IMR-90 (cell line): ENCODE results near the gene B4GALT5. TPM values are rescaled to one million over a fixed set of nuclear protein-coding genes. Genes with fewer than 3 reads are reported as not detected.

Experiments used
- ATAC-seq: fragments of 200-7000 bp; cut with Tn5 transposase; 2 replicates; pipeline ENCODE4 v1.9.1; 2020; ENCODE audit warnings: low read depth, mild to moderate bottlenecking, moderate library complexity
- BruUV-seq: library from RNA; stranded (reverse); fragments of 400-500 nt; replicated peaks from 2 replicates; lab custom pipeline; 2021; lab: Mats Ljungman, UMichigan
- CTCF ChIA-PET: fragments of 300-600 bp; formaldehyde crosslinking; extraction: SDS; loops from one replicate; lab custom pipeline; 2021; ENCODE audit warnings: antibody characterized with exemption; lab: Yijun Ruan, JAX
- POLR2A ChIA-PET: fragments of 300-600 bp; sonication (Branson Sonifier 250); formaldehyde crosslinking; loops from one replicate; lab custom pipeline; 2022; ENCODE audit warnings: antibody characterized with exemption; ENCODE audit not compliant: unreplicated experiment; lab: Charles Lee
- DNase-seq: peaks from one replicate; pipeline ENCODE4 v3.0.0; 2013
- H2AFZ ChIP-seq: replicated peaks from 2 replicates; pipeline ENCODE3; 2013; ENCODE audit warnings: low read length, mild to moderate bottlenecking; ENCODE audit not compliant: poor library complexity
- H2AK5ac ChIP-seq: 2 replicates; pipeline ENCODE4 v1.6.1; 2013; ENCODE audit warnings: low read depth, low read length, inconsistent platforms
- H2AK9ac ChIP-seq: replicated peaks from 2 replicates; pipeline ENCODE3; 2013; ENCODE audit warnings: mild to moderate bottlenecking, low read depth, low read length, moderate library complexity; ENCODE audit not compliant: poor library complexity
- H2BK120ac ChIP-seq: 2 replicates; pipeline ENCODE4 v1.6.1; 2013; ENCODE audit warnings: low read depth, low read length, inconsistent platforms
- H2BK15ac ChIP-seq: 3 replicates; pipeline ENCODE4 v1.6.1; 2013; ENCODE audit warnings: low read depth, low read length, inconsistent platforms
- H2BK20ac ChIP-seq: 2 replicates; pipeline ENCODE4 v1.6.1; 2013; ENCODE audit warnings: low read depth, mild to moderate bottlenecking, inconsistent platforms, low read length, moderate library complexity
- H2BK5ac ChIP-seq: 2 replicates; pipeline ENCODE4 v1.6.1; 2013; ENCODE audit warnings: mild to moderate bottlenecking, low read depth, low read length, inconsistent platforms; ENCODE audit not compliant: poor library complexity, severe bottlenecking
- H3K14ac ChIP-seq: replicated peaks from 2 replicates; pipeline ENCODE4 v1.6.1; 2013; ENCODE audit warnings: low read depth, low read length, inconsistent platforms
- H3K18ac ChIP-seq: 2 replicates; pipeline ENCODE4 v1.6.1; 2013; ENCODE audit warnings: low read depth, low read length, control low read depth
- H3K23ac ChIP-seq: 2 replicates; pipeline ENCODE4 v1.6.1; 2013; ENCODE audit warnings: low read depth, low read length, inconsistent platforms
- H3K27ac ChIP-seq: 2 replicates; pipeline ENCODE4 v1.5.1; 2013; ENCODE audit warnings: mild to moderate bottlenecking, control low read depth, low read length; ENCODE audit not compliant: insufficient read depth
- H3K27me3 ChIP-seq: 2 replicates; pipeline ENCODE4 v1.6.1; 2013; ENCODE audit warnings: low read length; ENCODE audit not compliant: control insufficient read depth, insufficient read depth
- H3K36me3 ChIP-seq: 2 replicates; pipeline ENCODE4 v1.6.1; 2013; ENCODE audit warnings: low read length, mixed read lengths; ENCODE audit not compliant: control insufficient read depth, insufficient read depth
- H3K4ac ChIP-seq: 2 replicates; pipeline ENCODE4 v1.6.1; 2013; ENCODE audit warnings: low read depth, low read length, inconsistent platforms
- H3K4me1 ChIP-seq: 2 replicates; pipeline ENCODE4 v1.6.1; 2013; ENCODE audit warnings: low read length, mixed read lengths; ENCODE audit not compliant: control insufficient read depth, insufficient read depth
- H3K4me2 ChIP-seq: 2 replicates; pipeline ENCODE4 v1.6.1; 2013; ENCODE audit warnings: low read depth, mild to moderate bottlenecking, control low read depth, low read length, moderate library complexity
- H3K4me3 ChIP-seq: 2 replicates; pipeline ENCODE4 v1.5.1; 2013; ENCODE audit warnings: low read depth, mild to moderate bottlenecking, control low read depth, low read length, moderate library complexity; ENCODE audit not compliant: insufficient read depth
- H3K56ac ChIP-seq: 2 replicates; pipeline ENCODE4 v1.6.1; 2013; ENCODE audit warnings: low read length, inconsistent platforms; ENCODE audit not compliant: insufficient read depth; ENCODE audit errors: extremely low read depth
- H3K79me1 ChIP-seq, 2 experiments: 2 replicates each; pipeline ENCODE4 v1.6.1; 2013; ENCODE audit warnings: low read length in 2 of 2, inconsistent platforms in 1 of 2, low read depth in 1 of 2
- H3K9ac ChIP-seq: 2 replicates; pipeline ENCODE4 v1.6.1; 2013; ENCODE audit warnings: low read depth, low read length, control low read depth
- H3K9me1 ChIP-seq: 2 replicates; pipeline ENCODE4 v1.6.1; 2013; ENCODE audit warnings: low read length, inconsistent platforms; ENCODE audit not compliant: insufficient read depth
- H3K9me3 ChIP-seq: 2 replicates; pipeline ENCODE4 v1.6.1; 2013; ENCODE audit warnings: low read length; ENCODE audit not compliant: control insufficient read depth, insufficient read depth
- H4K20me1 ChIP-seq: 2 replicates; pipeline ENCODE4 v1.6.1; 2013; ENCODE audit warnings: low read length, inconsistent platforms; ENCODE audit not compliant: insufficient read depth
- H4K5ac ChIP-seq: 2 replicates; pipeline ENCODE4 v1.6.1; 2013; ENCODE audit warnings: mild to moderate bottlenecking, low read depth, low read length, control low read depth
- H4K8ac ChIP-seq, 2 experiments: 2 replicates each; pipeline ENCODE4 v1.6.1; 2013; ENCODE audit warnings: low read depth in 2 of 2, low read length in 2 of 2, control low read depth in 1 of 2, inconsistent platforms in 1 of 2
- H4K91ac ChIP-seq: 2 replicates; pipeline ENCODE4 v1.6.1; 2013; ENCODE audit warnings: low read depth, low read length, inconsistent platforms; ENCODE audit not compliant: insufficient read depth
- ELK1 ChIP-seq: fragments of 150-350 bp; IDR thresholded peaks from 2 replicates; pipeline ENCODE4 v1.6.1; 2016; ENCODE audit warnings: low read depth, mild to moderate bottlenecking, low read length, moderate library complexity, borderline replicate concordance
- MAZ ChIP-seq: IDR thresholded peaks from 2 replicates; pipeline ENCODE4 v1.6.1; 2012; ENCODE audit warnings: low read depth, mild to moderate bottlenecking, low read length, improper control_type of control experiment, moderate library complexity, borderline replicate concordance
- MXI1 ChIP-seq: IDR thresholded peaks from 2 replicates; pipeline ENCODE4 v1.6.1; 2012; ENCODE audit warnings: low read depth, mild to moderate bottlenecking, low read length, moderate library complexity, borderline replicate concordance
- WGBS, 2 experiments: methylation state at CpG; one replicate each; pipeline versions ENCODE4 v1.1.5 to v1.1.7; 2013; ENCODE audit warnings: missing lambda C conversion rate in 2 of 2; ENCODE audit not compliant: insufficient read length in 1 of 2; ENCODE audit errors: extremely low coverage in 2 of 2; 5-methylcytosine and 5-hydroxymethylcytosine counted together
- dilution Hi-C: fragments of 300-500 bp; cut with HindIII; formaldehyde crosslinking; loops from one replicate; pipeline ENCODE4 v1.14.3; 2018; ENCODE audit warnings: low sequenced_read_pairs; ENCODE audit not compliant: unreplicated experiment
- in situ Hi-C: fragments of 300-500 bp; cut with MboI; formaldehyde crosslinking; loops from 3 replicates; pipeline ENCODE4 v1.14.3; 2019; ENCODE audit warnings: low sequenced_read_pairs, inconsistent platforms, mixed read lengths
- intact Hi-C: fragments of 100-400 bp; cut with micrococcal nuclease; formaldehyde crosslinking; loops from 2 replicates; pipeline ENCODE4 v1.10.0; 2022
- polyA plus RNA-seq, 3 experiments: library from polyadenylated mRNA; depleted of rRNA; stranded (reverse); fragments of >200 nt; gene quantifications; 2 replicates each; pipeline ENCODE4 v1.2.3, GENCODE V29; 2012; ENCODE audit warnings: low replicate concordance in 1 of 3
- total RNA-seq: library from RNA; depleted of rRNA; stranded (reverse); fragments of >200 nt; gene quantifications from 2 replicates; pipeline ENCODE4 v1.2.3, GENCODE V29; 2012

Gene B4GALT5
- total and polyA plus RNA-seq, 2 of the 4 experiments (the other 2 are of a cell fraction), result 11.3 to 20.4 TPM

GRCh38 chr20:49647550-49647949 is 66.1 kb downstream of the B4GALT5 start:
- 0 out of 2 replicates have a peak overlapping the region, but pooled peaks have one; percentile 34 for H3K14ac ChIP-seq
- no peak overlapping the region for H2BK15ac ChIP-seq
- H2AFZ ChIP-seq, result no peak overlapping the region
- ChIA-PET CTCF (interaction anchor here (0.6 to 0.7 kb wide), 2 partner anchors 62 to 165 kb away, joined by 3 to 4 read pairs; partner anchors contain the start of gene SLC9A8), POLR2A (no interaction called here)
- 0 out of 2 replicates have a peak, but pooled peaks cover 3% of the 10 kb centered on the region for H4K20me1 ChIP-seq
- H2AK9ac ChIP-seq, result no peak overlapping the region
- WGBS, 2 experiments, result no CpG with 5 or more reads among the region's 6 CpGs
- H3K4ac ChIP-seq, result no peak overlapping the region
- 0 out of 2 replicates have a peak overlapping the region, but pooled peaks have one; percentile 2 for H3K23ac ChIP-seq
- intact Hi-C loops, result no loop called here
- peak overlapping the region; percentile 18; the same call in 1 of the 2 replicates for H2BK20ac ChIP-seq
- H2BK120ac ChIP-seq, result no peak overlapping the region
- H3K27me3 ChIP-seq, result no peaks in the 10 kb centered on the region
- H3K36me3 ChIP-seq, result peaks cover 37% of the 10 kb centered on the region
- H3K27ac ChIP-seq, result no peak overlapping the region
- no peak overlapping the region for H3K56ac ChIP-seq
- peak overlapping the region; percentile 24; the same call in 1 of the 2 replicates for H3K4me2 ChIP-seq
- in situ Hi-C loops, result no loop called here
- no peak overlapping the region for H4K91ac ChIP-seq
- H3K4me1 ChIP-seq, result peaks cover 5% of the 10 kb centered on the region
- peaks cover 15% of the 10 kb centered on the region for H3K9me1 ChIP-seq
- H2AK5ac ChIP-seq, result 0 out of 2 replicates have a peak overlapping the region, but pooled peaks have one; percentile 30
- H3K4me3 ChIP-seq, result no peak overlapping the region
- ATAC-seq, result peak; percentile 44
- no TSS peak for BruUV-seq
- H2BK5ac ChIP-seq, result no peak overlapping the region
- peak; percentile 62 for DNase-seq
- no peak overlapping the region; a peak in 1 of 4 replicates for H4K8ac ChIP-seq
- dilution Hi-C loops, result no loop called here
- H3K79me1 ChIP-seq, result peaks cover 26 to 35% of the 10 kb centered on the region in 2 experiments
- no peak overlapping the region for H3K9ac ChIP-seq
- H3K9me3 ChIP-seq, result no peaks in the 10 kb centered on the region
- H3K18ac ChIP-seq, result no peak overlapping the region
- H4K5ac ChIP-seq, result no peak overlapping the region
- TF ChIP-seq ELK1 (no peak), MAZ (no peak), MXI1 (no peak)
